ENCODE data around the gene SND1.
"Not testable (repeated sequence)": the region's sequence is repeated elsewhere in the genome, so short reads cannot be mapped to it uniquely, and the experiment has no call there.

The SND1 gene

GRCh38 chr7:127831318-127832219 is 179.6 kb downstream of the SND1 start:
- DNase-seq (ENCODE audit: low read depth in 2 of 2), result no peak

- no peak for DNase-seq (ENCODE audit: low read depth in 2 of 2)
Observed at GRCh38 chr7:127832592-127832991, 180.6 kb downstream of the SND1 start.

- no peak for DNase-seq (ENCODE audit: low read depth in 2 of 2)
Observed at GRCh38 chr7:127833641-127834040, 181.6 kb downstream of the SND1 start.

GRCh38 chr7:127835679-127836078 is 183.7 kb downstream of the SND1 start:
- no peak for DNase-seq (ENCODE audit: low read depth in 2 of 2)

GRCh38 chr7:127837816-127838410 is 185.9 kb downstream of the SND1 start:
- DNase-seq (ENCODE audit: low read depth in 2 of 2), result not testable (repeated sequence)

GRCh38 chr7:127838816-127839415 is 186.9 kb downstream of the SND1 start:
- DNase-seq (ENCODE audit: low read depth in 2 of 2), result no peak

GRCh38 chr7:127840226-127840951 is 188.4 kb downstream of the SND1 start:
- DNase-seq (ENCODE audit: low read depth in 2 of 2), result no peak

- DNase-seq (ENCODE audit: low read depth in 2 of 2), result no peak
Observed at GRCh38 chr7:127844165-127844564, 192.2 kb downstream of the SND1 start.

GRCh38 chr7:127844707-127845331 is 192.8 kb downstream of the SND1 start:
- DNase-seq (ENCODE audit: low read depth in 2 of 2), result no peak

- DNase-seq (ENCODE audit: low read depth in 2 of 2), result no peak
Observed at GRCh38 chr7:127845522-127846214, 193.7 kb downstream of the SND1 start.

- no peak for DNase-seq (ENCODE audit: low read depth in 2 of 2)
Observed at GRCh38 chr7:127847641-127848040, 195.6 kb downstream of the SND1 start.

GRCh38 chr7:127848241-127848640 is 196.2 kb downstream of the SND1 start:
- no peak for DNase-seq (ENCODE audit: low read depth in 2 of 2)

- DNase-seq (ENCODE audit: low read depth in 2 of 2), result no peak
Observed at GRCh38 chr7:127850195-127850594, 198.2 kb downstream of the SND1 start.

- DNase-seq (ENCODE audit: low read depth in 2 of 2), result no peak
Observed at GRCh38 chr7:127854383-127854782, 202.4 kb downstream of the SND1 start.

GRCh38 chr7:127857464-127857841 is 205.5 kb downstream of the SND1 start:
- DNase-seq (ENCODE audit: low read depth in 2 of 2), result no peak

GRCh38 chr7:127858091-127858914 is 206.3 kb downstream of the SND1 start:
- no peak for DNase-seq (ENCODE audit: low read depth in 2 of 2)

- no peak for DNase-seq (ENCODE audit: low read depth in 2 of 2)
Observed at GRCh38 chr7:127858915-127859189, 206.9 kb downstream of the SND1 start.

- DNase-seq (ENCODE audit: low read depth in 2 of 2), result no peak
Observed at GRCh38 chr7:127859330-127859729, 207.3 kb downstream of the SND1 start.

GRCh38 chr7:127862525-127862924 is 210.5 kb downstream of the SND1 start:
- DNase-seq (ENCODE audit: low read depth in 2 of 2), result no peak

- DNase-seq (ENCODE audit: low read depth in 2 of 2), result no peak
Observed at GRCh38 chr7:127863082-127863481, 211.1 kb downstream of the SND1 start.
